ENCODE results near the gene FGD5.

The FGD5 gene

GRCh38 chr3:14775563-14775962 lies 43.2 kb upstream of the FGD5 start:
- H3K36me3 ChIP-seq (ENCODE audit: control insufficient read depth, insufficient read depth, low read length) = no peaks in the 10 kb centered on the region

GRCh38 chr3:14779069-14779685 lies 39.6 kb upstream of the FGD5 start:
- Histone ChIP-seq H3K4me1 (ENCODE audit: control insufficient read depth, insufficient read depth, low read length, poor library complexity, severe bottlenecking) (no peaks in the 10 kb centered on the region), H3K27ac (ENCODE audit: insufficient read depth, low read length, poor library complexity, severe bottlenecking) (no peak overlapping the region), H3K4me3 (ENCODE audit: insufficient read depth, low read depth, low read length, poor library complexity, severe bottlenecking) (no peak overlapping the region), H3K36me3 (ENCODE audit: control insufficient read depth, insufficient read depth, low read length) (no peaks in the 10 kb centered on the region), H3K9me3 (ENCODE audit: control insufficient read depth, low read length) (no peaks in the 10 kb centered on the region), H3K27me3 (replicated peaks; ENCODE audit: control insufficient read depth, insufficient read depth, low read length, poor library complexity, severe bottlenecking) (no peaks in the 10 kb centered on the region)
- DNase-seq = no peak

More at GRCh38 chr3:14775563-14775962, 43.2 kb upstream of the FGD5 start:
- H3K4me3 ChIP-seq (ENCODE audit: insufficient read depth, low read depth, low read length, poor library complexity, severe bottlenecking) = no peak overlapping the region
- no peaks in the 10 kb centered on the region for H3K9me3 ChIP-seq (ENCODE audit: control insufficient read depth, low read length)
- no peaks in the 10 kb centered on the region for H3K27me3 ChIP-seq (replicated peaks; ENCODE audit: control insufficient read depth, insufficient read depth, low read length, poor library complexity, severe bottlenecking)
- H3K27ac ChIP-seq (ENCODE audit: insufficient read depth, low read length, poor library complexity, severe bottlenecking) = no peak overlapping the region
- H3K4me1 ChIP-seq (ENCODE audit: control insufficient read depth, insufficient read depth, low read length, poor library complexity, severe bottlenecking) = no peaks in the 10 kb centered on the region
- DNase-seq = no peak

DNA sequence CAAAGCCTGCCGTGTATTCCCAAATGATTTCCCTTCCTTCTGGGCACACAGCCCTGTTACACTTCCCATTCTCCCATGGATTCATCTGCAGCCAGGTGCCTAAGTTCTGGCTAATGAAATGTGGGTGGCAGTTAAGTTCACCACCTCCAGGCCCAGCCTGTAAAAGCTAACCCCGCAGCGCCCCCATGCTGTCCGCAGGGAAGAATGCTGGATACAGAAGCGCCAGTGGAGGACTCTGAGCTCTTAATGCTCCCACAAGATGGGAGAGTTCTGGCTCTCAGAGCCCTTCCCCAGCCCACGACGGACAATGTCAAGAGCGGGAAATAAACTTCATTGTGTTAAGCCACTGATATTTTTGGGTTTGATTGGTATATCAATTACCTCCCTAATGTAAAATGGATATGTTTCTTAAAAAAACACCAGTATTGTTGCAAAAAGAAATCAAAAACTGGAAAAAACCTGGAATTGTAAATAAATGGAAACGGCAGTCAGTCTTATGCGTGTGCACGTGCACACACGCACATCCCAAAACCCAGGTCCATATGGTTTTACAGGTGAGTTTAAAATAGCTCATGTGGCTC lies 37.7 kb upstream of the FGD5 start:
- H3K4me3 ChIP-seq (ENCODE audit: insufficient read depth, low read depth, low read length, poor library complexity, severe bottlenecking) = no peak overlapping the region
- no peaks in the 10 kb centered on the region for H3K27me3 ChIP-seq (replicated peaks; ENCODE audit: control insufficient read depth, insufficient read depth, low read length, poor library complexity, severe bottlenecking)
- no peaks in the 10 kb centered on the region for H3K36me3 ChIP-seq (ENCODE audit: control insufficient read depth, insufficient read depth, low read length)
- no peaks in the 10 kb centered on the region for H3K4me1 ChIP-seq (ENCODE audit: control insufficient read depth, insufficient read depth, low read length, poor library complexity, severe bottlenecking)
- DNase-seq = no peak
- no peak overlapping the region for H3K27ac ChIP-seq (ENCODE audit: insufficient read depth, low read length, poor library complexity, severe bottlenecking)
- no peaks in the 10 kb centered on the region for H3K9me3 ChIP-seq (ENCODE audit: control insufficient read depth, low read length)

GRCh38 chr3:14783480-14784086 lies 35.2 kb upstream of the FGD5 start:
- Histone ChIP-seq H3K27me3 (replicated peaks; ENCODE audit: control insufficient read depth, insufficient read depth, low read length, poor library complexity, severe bottlenecking) (no peaks in the 10 kb centered on the region), H3K36me3 (ENCODE audit: control insufficient read depth, insufficient read depth, low read length) (no peaks in the 10 kb centered on the region), H3K27ac (ENCODE audit: insufficient read depth, low read length, poor library complexity, severe bottlenecking) (no peak overlapping the region), H3K4me1 (ENCODE audit: control insufficient read depth, insufficient read depth, low read length, poor library complexity, severe bottlenecking) (no peaks in the 10 kb centered on the region), H3K4me3 (ENCODE audit: insufficient read depth, low read depth, low read length, poor library complexity, severe bottlenecking) (no peak overlapping the region), H3K9me3 (ENCODE audit: control insufficient read depth, low read length) (no peaks in the 10 kb centered on the region)
- no peak for DNase-seq

GRCh38 chr3:14784087-14784681 lies 34.6 kb upstream of the FGD5 start:
- no peaks in the 10 kb centered on the region for H3K9me3 ChIP-seq (ENCODE audit: control insufficient read depth, low read length)
- no peak overlapping the region for H3K27ac ChIP-seq (ENCODE audit: insufficient read depth, low read length, poor library complexity, severe bottlenecking)
- no peak for DNase-seq
- H3K4me1 ChIP-seq (ENCODE audit: control insufficient read depth, insufficient read depth, low read length, poor library complexity, severe bottlenecking) = no peaks in the 10 kb centered on the region
- H3K27me3 ChIP-seq (replicated peaks; ENCODE audit: control insufficient read depth, insufficient read depth, low read length, poor library complexity, severe bottlenecking) = no peaks in the 10 kb centered on the region
- no peaks in the 10 kb centered on the region for H3K36me3 ChIP-seq (ENCODE audit: control insufficient read depth, insufficient read depth, low read length)
- no peak overlapping the region for H3K4me3 ChIP-seq (ENCODE audit: insufficient read depth, low read depth, low read length, poor library complexity, severe bottlenecking)

DNA sequence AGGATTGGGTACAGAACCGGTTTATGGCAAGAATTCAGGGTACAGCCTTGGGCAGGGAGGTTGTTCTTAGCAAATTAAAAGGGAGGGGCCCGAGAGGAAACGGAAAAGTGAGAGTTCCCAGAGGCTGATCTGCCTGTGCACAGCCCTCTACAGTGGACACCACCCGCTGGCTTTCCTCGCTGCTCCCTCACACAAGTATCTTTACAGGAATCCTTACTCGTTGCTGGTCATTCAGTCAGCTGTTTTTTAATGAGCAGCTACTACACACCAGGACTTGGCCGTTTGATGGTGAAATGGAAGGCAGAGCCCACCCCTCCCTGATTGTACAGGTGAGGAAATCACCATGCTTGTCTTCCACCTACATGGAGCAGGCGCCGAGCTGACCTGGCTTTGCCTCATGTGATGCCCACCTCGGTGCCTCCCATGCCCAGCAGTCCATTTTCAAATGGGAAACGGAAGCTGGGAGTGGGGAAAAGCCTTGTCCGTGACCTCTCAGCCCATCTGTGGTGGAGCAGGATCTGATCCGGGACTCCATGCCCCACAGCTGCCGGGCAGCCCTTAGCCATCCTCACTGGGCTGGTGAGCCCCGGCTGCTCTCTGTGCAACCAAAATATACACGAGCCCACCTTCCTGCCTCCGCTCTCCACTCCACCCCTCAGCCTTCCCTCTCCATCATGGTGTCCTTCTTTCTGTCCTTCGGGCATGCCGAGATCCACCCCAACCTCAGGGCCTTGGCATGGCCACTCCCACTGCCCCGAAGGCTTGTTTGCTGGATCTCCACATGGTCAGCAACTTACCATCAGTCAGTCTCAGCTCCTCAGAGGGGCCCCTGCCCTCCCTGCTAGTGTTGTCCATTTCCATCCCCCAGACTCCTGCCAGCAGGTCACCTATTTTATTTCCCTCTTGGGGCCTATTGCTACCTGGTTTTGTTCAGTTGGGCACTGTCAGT lies 33.3 kb upstream of the FGD5 start:
- Histone ChIP-seq H3K4me1 (ENCODE audit: control insufficient read depth, insufficient read depth, low read length, poor library complexity, severe bottlenecking) (no peaks in the 10 kb centered on the region), H3K27ac (ENCODE audit: insufficient read depth, low read length, poor library complexity, severe bottlenecking) (no peak overlapping the region), H3K4me3 (ENCODE audit: insufficient read depth, low read depth, low read length, poor library complexity, severe bottlenecking) (no peak overlapping the region), H3K9me3 (ENCODE audit: control insufficient read depth, low read length) (no peaks in the 10 kb centered on the region), H3K27me3 (replicated peaks; ENCODE audit: control insufficient read depth, insufficient read depth, low read length, poor library complexity, severe bottlenecking) (no peaks in the 10 kb centered on the region), H3K36me3 (ENCODE audit: control insufficient read depth, insufficient read depth, low read length) (no peaks in the 10 kb centered on the region)
- DNase-seq = no peak

GRCh38 chr3:14786369-14786768 lies 32.4 kb upstream of the FGD5 start:
- Histone ChIP-seq H3K9me3 (ENCODE audit: control insufficient read depth, low read length) (no peaks in the 10 kb centered on the region), H3K4me1 (ENCODE audit: control insufficient read depth, insufficient read depth, low read length, poor library complexity, severe bottlenecking) (no peaks in the 10 kb centered on the region), H3K27me3 (replicated peaks; ENCODE audit: control insufficient read depth, insufficient read depth, low read length, poor library complexity, severe bottlenecking) (no peaks in the 10 kb centered on the region), H3K27ac (ENCODE audit: insufficient read depth, low read length, poor library complexity, severe bottlenecking) (no peak overlapping the region), H3K36me3 (ENCODE audit: control insufficient read depth, insufficient read depth, low read length) (no peaks in the 10 kb centered on the region), H3K4me3 (ENCODE audit: insufficient read depth, low read depth, low read length, poor library complexity, severe bottlenecking) (no peak overlapping the region)
- DNase-seq = no peak

GRCh38 chr3:14787630-14788029 lies 31.1 kb upstream of the FGD5 start:
- Histone ChIP-seq H3K9me3 (ENCODE audit: control insufficient read depth, low read length) (no peaks in the 10 kb centered on the region), H3K4me3 (ENCODE audit: insufficient read depth, low read depth, low read length, poor library complexity, severe bottlenecking) (no peak overlapping the region)
- no peak for DNase-seq

DNA sequence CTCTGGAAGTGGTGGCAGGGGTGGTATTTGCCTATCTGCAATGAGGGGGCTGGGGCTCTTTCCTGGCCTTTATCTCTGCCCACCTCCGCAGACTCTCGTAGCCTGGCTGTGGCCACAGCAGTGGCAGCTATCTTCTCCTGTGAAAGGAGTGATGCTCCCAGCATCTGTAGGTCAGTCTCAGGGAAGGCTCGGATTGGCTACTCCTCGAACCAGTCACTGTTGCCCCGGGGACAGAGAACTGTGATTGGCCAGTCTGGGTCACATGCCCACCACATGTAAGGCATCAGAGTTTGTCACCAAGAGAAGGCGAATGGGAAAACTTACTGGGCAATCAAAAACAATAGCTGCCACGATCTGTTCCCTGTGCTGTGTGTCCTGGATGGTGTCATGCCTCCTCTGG lies 30.1 kb upstream of the FGD5 start:
- Histone ChIP-seq H3K4me3 (ENCODE audit: insufficient read depth, low read depth, low read length, poor library complexity, severe bottlenecking) (no peak overlapping the region), H3K27ac (ENCODE audit: insufficient read depth, low read length, poor library complexity, severe bottlenecking) (no peak overlapping the region), H3K4me1 (ENCODE audit: control insufficient read depth, insufficient read depth, low read length, poor library complexity, severe bottlenecking) (no peaks in the 10 kb centered on the region), H3K9me3 (ENCODE audit: control insufficient read depth, low read length) (no peaks in the 10 kb centered on the region), H3K27me3 (replicated peaks; ENCODE audit: control insufficient read depth, insufficient read depth, low read length, poor library complexity, severe bottlenecking) (no peaks in the 10 kb centered on the region), H3K36me3 (ENCODE audit: control insufficient read depth, insufficient read depth, low read length) (no peaks in the 10 kb centered on the region)
- DNase-seq = no peak

More at GRCh38 chr3:14787630-14788029, 31.1 kb upstream of the FGD5 start:
- H3K27me3 ChIP-seq (replicated peaks; ENCODE audit: control insufficient read depth, insufficient read depth, low read length, poor library complexity, severe bottlenecking) = no peaks in the 10 kb centered on the region
- H3K4me1 ChIP-seq (ENCODE audit: control insufficient read depth, insufficient read depth, low read length, poor library complexity, severe bottlenecking) = no peaks in the 10 kb centered on the region
- H3K36me3 ChIP-seq (ENCODE audit: control insufficient read depth, insufficient read depth, low read length) = no peaks in the 10 kb centered on the region
- no peak overlapping the region for H3K27ac ChIP-seq (ENCODE audit: insufficient read depth, low read length, poor library complexity, severe bottlenecking)
